Loucy (cell line): ENCODE data around the gene SLC22A23.

ENCODE experiments used
- CTCF ChIP-seq: fragments of 200-600 bp; sonication (generic); conservative IDR thresholded peaks from 2 replicates; pipeline ENCODE4 v1.5.1; 2014; ENCODE audit warnings: mild to moderate bottlenecking, antibody characterized with exemption, low read length
- EZH2phosphoT487 ChIP-seq: fragments of 200-600 bp; IDR thresholded peaks from 2 replicates; pipeline ENCODE4 v1.6.1; 2018; ENCODE audit warnings: antibody characterized with exemption, mild to moderate bottlenecking, moderate library complexity, borderline replicate concordance

- no peak for TF ChIP-seq CTCF
- TF ChIP-seq EZH2phosphoT487, result no peak
Measured at GRCh38 chr6:3467996-3468395, 11.1 kb upstream of the SLC22A23 start.
